PC-9 (cell line): ENCODE results near the gene ULK2. TPM values are rescaled to one million over a fixed set of nuclear protein-coding genes. Genes with fewer than 3 reads are reported as not detected.

Source experiments
- BruUV-seq: library from RNA; stranded (reverse); fragments of 400-500 nt; replicated peaks from 2 replicates; lab custom pipeline; 2021; lab: Mats Ljungman, UMichigan
- CTCF ChIA-PET: fragments of 300-600 bp; sonication (Branson Sonifier 250); formaldehyde crosslinking; loops from one replicate; lab custom pipeline; 2022; ENCODE audit warnings: antibody characterized with exemption; lab: Charles Lee
- POLR2A ChIA-PET: fragments of 300-600 bp; sonication (Branson Sonifier 250); formaldehyde crosslinking; loops from one replicate; lab custom pipeline; 2022; ENCODE audit warnings: antibody characterized with exemption; ENCODE audit not compliant: unreplicated experiment; lab: Charles Lee
- DNase-seq, 2 experiments: peaks; one replicate each; pipeline versions ENCODE4 v3.0.0 to v3.0.0-alpha.2; 2015 to 2022; ENCODE audit warnings: mixed read lengths in 1 of 2
- H2AFZ ChIP-seq: fragments of 200-600 bp; sonication (generic); 2 replicates; pipeline ENCODE4 v1.8.1; 2017; ENCODE audit warnings: antibody characterized with exemption
- H3F3A ChIP-seq: fragments of 200-600 bp; sonication (generic); 2 replicates; pipeline ENCODE4 v1.8.1; 2017; ENCODE audit warnings: antibody characterized with exemption, mild to moderate bottlenecking, low read depth; ENCODE audit not compliant: insufficient read depth
- H3K27ac ChIP-seq: fragments of 200-600 bp; sonication (generic); 2 replicates; pipeline ENCODE4 v1.6.1; 2016; ENCODE audit warnings: mixed run types
- H3K27me3 ChIP-seq: fragments of 200-600 bp; sonication (generic); 2 replicates; pipeline ENCODE4 v1.6.1; 2016; ENCODE audit warnings: low read depth, mixed run types; ENCODE audit not compliant: insufficient read depth
- H3K36me3 ChIP-seq: fragments of 200-600 bp; sonication (generic); 2 replicates; pipeline ENCODE4 v1.6.1; 2016; ENCODE audit warnings: low read depth, mixed run types
- H3K4me1 ChIP-seq: fragments of 200-600 bp; sonication (generic); replicated peaks from 2 replicates; pipeline ENCODE4 v1.6.1; 2016; ENCODE audit warnings: mixed run types; ENCODE audit not compliant: insufficient read depth
- H3K4me2 ChIP-seq: fragments of 200-600 bp; sonication (generic); 2 replicates; pipeline ENCODE4 v1.6.1; 2017; ENCODE audit warnings: mixed run types
- H3K4me3 ChIP-seq: fragments of 200-600 bp; sonication (generic); 2 replicates; pipeline ENCODE4 v1.6.1; 2016; ENCODE audit warnings: mixed run types
- H3K79me2 ChIP-seq: fragments of 200-600 bp; sonication (generic); 2 replicates; pipeline ENCODE4 v1.6.1; 2017; ENCODE audit warnings: low read depth, mixed run types
- H3K9me2 ChIP-seq: fragments of 200-600 bp; sonication (generic); 2 replicates; pipeline ENCODE4 v1.8.1; 2017; ENCODE audit warnings: mild to moderate bottlenecking; ENCODE audit not compliant: insufficient read depth
- H3K9me3 ChIP-seq: fragments of 200-600 bp; sonication (generic); 2 replicates; pipeline ENCODE4 v1.8.1; 2016; ENCODE audit warnings: low read depth; ENCODE audit not compliant: insufficient read depth
- H4K20me1 ChIP-seq: fragments of 200-600 bp; sonication (generic); 2 replicates; pipeline ENCODE4 v1.8.1; 2017; ENCODE audit not compliant: insufficient read depth
- CTCF ChIP-seq: fragments of 200-600 bp; sonication (generic); conservative IDR thresholded peaks from 2 replicates; pipeline ENCODE4 v1.6.1; 2017; ENCODE audit warnings: mixed run types, antibody characterized with exemption, mild to moderate bottlenecking, moderate library complexity
- EZH2 ChIP-seq: fragments of 200-600 bp; sonication (generic); IDR thresholded peaks from 2 replicates; pipeline ENCODE4 v1.8.0; 2017; ENCODE audit warnings: antibody characterized with exemption, low read depth
- intact Hi-C: fragments of 100-400 bp; cut with micrococcal nuclease; formaldehyde crosslinking; loops from one replicate; pipeline ENCODE4 v1.10.0; 2022; ENCODE audit not compliant: unreplicated experiment
- total RNA-seq: library from RNA; stranded (reverse); gene quantifications from 2 replicates; pipeline ENCODE4 v1.2.3, GENCODE V29; 2021

The ULK2 gene
- total RNA-seq, 1 experiment from 2014 or later = 8.7 TPM

- no peaks in the 10 kb centered on the region for H3F3A ChIP-seq
- H3K27ac ChIP-seq = no peak overlapping the region
- TF ChIP-seq EZH2 (no peak), CTCF (no peak)
- H3K27me3 ChIP-seq = no peaks in the 10 kb centered on the region
- H3K79me2 ChIP-seq = no peaks in the 10 kb centered on the region
- no peaks in the 10 kb centered on the region for H3K9me2 ChIP-seq
- no TSS peak for BruUV-seq
- no peaks in the 10 kb centered on the region for H3K9me3 ChIP-seq
- no peaks in the 10 kb centered on the region for H3K36me3 ChIP-seq
- no peaks in the 10 kb centered on the region for H4K20me1 ChIP-seq
- H3K4me1 ChIP-seq = peaks cover 2% of the 10 kb centered on the region
- POLR2A ChIA-PET = no interaction called here
- H3K4me2 ChIP-seq = no peak overlapping the region
- intact Hi-C loops = no loop called here
- no peak overlapping the region for H2AFZ ChIP-seq
- CTCF ChIA-PET = interaction anchor here (0.6 to 1.4 kb wide), 4 partner anchors 111 to 398 kb away, joined by 3 to 4 read pairs (median 4); partner anchors contain the start of genes ALDH3A2 and B9D1
- no peak for DNase-seq
- H3K4me3 ChIP-seq = no peak overlapping the region
These were observed 107.9 kb downstream of the ULK2 start for GRCh38 chr17:19759568-19760549.

GRCh38 chr17:19757536-19758180 lies 110.1 kb downstream of the ULK2 start:
- no peak for DNase-seq
- no peaks in the 10 kb centered on the region for H3K27me3 ChIP-seq
- no peak overlapping the region for H2AFZ ChIP-seq
- H3K4me2 ChIP-seq = no peak overlapping the region
- H3K79me2 ChIP-seq = no peaks in the 10 kb centered on the region
- no peaks in the 10 kb centered on the region for H4K20me1 ChIP-seq
- POLR2A ChIA-PET = no interaction called here
- H3K36me3 ChIP-seq = no peaks in the 10 kb centered on the region
- H3K27ac ChIP-seq = no peak overlapping the region
- no peak for TF ChIP-seq EZH2
- no peak for TF ChIP-seq CTCF
- peaks cover 8% of the 10 kb centered on the region for H3F3A ChIP-seq
- CTCF ChIA-PET = no interaction called here
- no TSS peak for BruUV-seq
- no peaks in the 10 kb centered on the region for H3K9me3 ChIP-seq
- no peaks in the 10 kb centered on the region for H3K9me2 ChIP-seq
- H3K4me3 ChIP-seq = no peak overlapping the region
- intact Hi-C loops = no loop called here
- peaks cover 22% of the 10 kb centered on the region for H3K4me1 ChIP-seq

- peaks cover 20% of the 10 kb centered on the region for H3F3A ChIP-seq
- ChIA-PET POLR2A (interaction anchor here (0.6 kb wide), 1 partner anchor 13 kb away, joined by 5 read pairs; no protein-coding TSS in a partner anchor), CTCF (no interaction called here)
- H3K4me1 ChIP-seq = peaks cover 33% of the 10 kb centered on the region
- no peak overlapping the region for H3K27ac ChIP-seq
- TF ChIP-seq EZH2 (no peak), CTCF (no peak)
- H3K4me2 ChIP-seq = no peak overlapping the region
- H3K4me3 ChIP-seq = no peak overlapping the region
- no peaks in the 10 kb centered on the region for H3K79me2 ChIP-seq
- no peak overlapping the region for H2AFZ ChIP-seq
- H3K9me3 ChIP-seq = no peaks in the 10 kb centered on the region
- no peaks in the 10 kb centered on the region for H3K9me2 ChIP-seq
- no peaks in the 10 kb centered on the region for H4K20me1 ChIP-seq
- no peaks in the 10 kb centered on the region for H3K36me3 ChIP-seq
- H3K27me3 ChIP-seq = no peaks in the 10 kb centered on the region
- intact Hi-C loops = no loop called here
- BruUV-seq = no TSS peak
- no peak for DNase-seq
These were observed 111.2 kb downstream of the ULK2 start for GRCh38 chr17:19756546-19756945.
